Gastroesophageal sphincter (tissue), 3 donors: Measurements from ENCODE around the gene LEMD2.

Source experiments
- POLR2A ChIP-seq, 2 donors: fragments of 450-650 bp; IDR thresholded peaks; one replicate each; pipeline ENCODE4 v1.6.1; 2017; ENCODE audit warnings: antibody characterized with exemption in 2 of 2, mild to moderate bottlenecking in 2 of 2, moderate library complexity in 1 of 2
- POLR2AphosphoS5 ChIP-seq: sonication (generic); formaldehyde crosslinking; IDR thresholded peaks from one replicate; pipeline ENCODE4 v1.6.1; 2017; ENCODE audit warnings: antibody characterized with exemption
- TF ChIP-seq, protein P1 (sequence below), 4 experiments: fragments of 200-600 bp in 2 of 4; fragments of 450-650 bp in 2 of 4; sonication (generic) in 1 of 4; IDR thresholded peaks; one replicate each; pipeline ENCODE4 v1.5.1; 2017 to 2019; ENCODE audit warnings: antibody characterized with exemption in 4 of 4, mild to moderate bottlenecking in 2 of 4, moderate library complexity in 2 of 4

DNA sequence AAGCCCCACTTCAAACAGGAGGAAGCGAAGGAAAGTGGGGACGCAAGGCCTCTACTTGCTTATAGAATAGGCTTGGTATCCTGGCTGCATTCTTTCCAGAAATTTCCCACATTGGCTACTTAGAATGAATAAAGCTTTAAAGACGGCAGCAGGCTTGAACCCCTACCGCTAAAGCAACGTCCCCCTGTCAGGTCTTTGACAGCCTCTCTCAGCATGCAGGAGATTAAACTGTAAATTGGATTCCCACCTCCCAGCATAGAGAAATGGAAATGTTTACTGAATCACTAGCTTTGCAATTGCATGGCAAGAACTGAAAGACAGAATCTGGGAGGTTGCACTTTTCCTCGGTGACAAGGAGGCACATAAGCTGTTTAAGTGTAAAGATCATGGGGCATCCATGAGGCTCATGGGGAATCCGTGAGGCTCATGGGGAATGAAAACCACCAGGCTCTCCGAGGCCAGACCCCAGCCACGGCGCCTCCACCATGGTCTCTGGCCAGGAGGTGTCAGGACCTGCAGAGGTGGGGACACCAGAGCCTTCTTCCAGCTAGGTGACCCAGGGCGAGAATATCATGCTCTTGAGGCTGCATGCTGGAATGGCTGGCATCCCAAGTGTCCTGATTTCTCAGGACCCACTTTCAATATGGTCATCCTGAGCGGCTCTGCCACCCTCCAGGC, 10.3 kb downstream of the LEMD2 start:
- TF ChIP-seq POLR2AphosphoS5: no peak
- TF ChIP-seq POLR2A (IDR thresholded peaks at IDR 0.05): no peak
- TF ChIP-seq, protein P1, sequence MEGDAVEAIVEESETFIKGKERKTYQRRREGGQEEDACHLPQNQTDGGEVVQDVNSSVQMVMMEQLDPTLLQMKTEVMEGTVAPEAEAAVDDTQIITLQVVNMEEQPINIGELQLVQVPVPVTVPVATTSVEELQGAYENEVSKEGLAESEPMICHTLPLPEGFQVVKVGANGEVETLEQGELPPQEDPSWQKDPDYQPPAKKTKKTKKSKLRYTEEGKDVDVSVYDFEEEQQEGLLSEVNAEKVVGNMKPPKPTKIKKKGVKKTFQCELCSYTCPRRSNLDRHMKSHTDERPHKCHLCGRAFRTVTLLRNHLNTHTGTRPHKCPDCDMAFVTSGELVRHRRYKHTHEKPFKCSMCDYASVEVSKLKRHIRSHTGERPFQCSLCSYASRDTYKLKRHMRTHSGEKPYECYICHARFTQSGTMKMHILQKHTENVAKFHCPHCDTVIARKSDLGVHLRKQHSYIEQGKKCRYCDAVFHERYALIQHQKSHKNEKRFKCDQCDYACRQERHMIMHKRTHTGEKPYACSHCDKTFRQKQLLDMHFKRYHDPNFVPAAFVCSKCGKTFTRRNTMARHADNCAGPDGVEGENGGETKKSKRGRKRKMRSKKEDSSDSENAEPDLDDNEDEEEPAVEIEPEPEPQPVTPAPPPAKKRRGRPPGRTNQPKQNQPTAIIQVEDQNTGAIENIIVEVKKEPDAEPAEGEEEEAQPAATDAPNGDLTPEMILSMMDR (IDR thresholded peaks at IDR 0.05): no peak
